Measurements from ENCODE around the gene KPNA3. TPM values are rescaled to one million over a fixed set of nuclear protein-coding genes. Genes with fewer than 3 reads are reported as not detected.

The KPNA3 gene, protein sequence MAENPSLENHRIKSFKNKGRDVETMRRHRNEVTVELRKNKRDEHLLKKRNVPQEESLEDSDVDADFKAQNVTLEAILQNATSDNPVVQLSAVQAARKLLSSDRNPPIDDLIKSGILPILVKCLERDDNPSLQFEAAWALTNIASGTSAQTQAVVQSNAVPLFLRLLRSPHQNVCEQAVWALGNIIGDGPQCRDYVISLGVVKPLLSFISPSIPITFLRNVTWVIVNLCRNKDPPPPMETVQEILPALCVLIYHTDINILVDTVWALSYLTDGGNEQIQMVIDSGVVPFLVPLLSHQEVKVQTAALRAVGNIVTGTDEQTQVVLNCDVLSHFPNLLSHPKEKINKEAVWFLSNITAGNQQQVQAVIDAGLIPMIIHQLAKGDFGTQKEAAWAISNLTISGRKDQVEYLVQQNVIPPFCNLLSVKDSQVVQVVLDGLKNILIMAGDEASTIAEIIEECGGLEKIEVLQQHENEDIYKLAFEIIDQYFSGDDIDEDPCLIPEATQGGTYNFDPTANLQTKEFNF
- 10 to 100 TPM; 20.2 to 22.0 TPM for total RNA-seq
- 10 to 100 TPM; 10.9 to 12.9 TPM for polyA plus RNA-seq

DNA sequence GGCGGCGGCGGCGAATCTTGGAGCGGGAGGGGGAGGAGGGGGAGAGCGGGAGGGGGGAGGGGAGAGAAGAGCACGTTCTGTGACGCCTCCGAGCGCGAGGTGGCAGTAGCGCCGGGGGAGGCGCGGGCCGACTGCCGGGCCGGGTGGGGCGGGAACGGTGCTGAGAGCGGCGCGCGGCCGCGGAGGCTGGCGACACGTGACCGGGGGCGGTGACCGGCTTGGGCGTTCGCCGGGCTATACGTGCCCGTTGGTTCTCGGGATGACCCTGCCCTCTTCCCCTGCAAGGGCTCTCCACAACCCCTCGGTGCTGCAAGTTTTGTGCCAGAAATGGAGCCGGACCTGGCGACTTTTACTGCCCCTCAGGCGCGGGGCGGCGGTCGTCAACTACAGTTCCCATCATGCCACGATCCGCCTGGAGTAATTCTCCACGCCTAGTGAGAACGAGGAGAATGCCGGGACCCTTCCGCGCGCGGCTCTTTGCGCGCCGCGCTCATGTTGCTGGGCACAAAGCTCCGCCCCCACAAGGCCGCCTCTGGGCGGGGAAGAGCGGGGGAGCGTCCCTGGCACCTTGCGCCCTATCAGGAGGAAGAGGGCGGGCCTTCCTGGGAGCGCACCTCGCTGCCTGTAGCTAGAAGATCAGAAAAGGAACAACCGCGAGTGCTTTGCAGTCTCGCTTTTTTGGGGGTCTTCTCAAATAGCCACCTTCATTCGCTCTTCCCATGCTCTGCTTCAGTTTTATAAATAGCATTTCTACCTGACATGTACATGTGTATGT lies at the start of gene KPNA3:
TSS of gene KPNA3 (minus strand) at position 133 of the 775 bp plus-strand sequence. CDS start 176 bp downstream, outside the sequence.
- H3K27me3 ChIP-seq (ENCODE audit: control insufficient read depth in 4 of 4, insufficient read depth in 4 of 4, low read length in 3 of 4): no peaks in the 10 kb centered on the region
- peak within 1 kb of the TSS; percentile 69 to 95 for H3K9ac ChIP-seq (ENCODE audit: low read depth in 1 of 2, low read length in 2 of 2)
- TF ChIP-seq EGR1 (IDR thresholded peaks at IDR 0.05; ENCODE audit: low read depth in 2 of 2) (peak; percentile 68 to 84), HNF4G (IDR thresholded peaks at IDR 0.05) (no peak), TAF1 (conservative IDR thresholded peaks at IDR 0.05) (peak; percentile 76), JUND (IDR thresholded peaks at IDR 0.05) (peak in 1 of 2 donors; percentile 13), SP1 (IDR thresholded peaks at IDR 0.05) (peak; percentile 90), HNF4A (conservative IDR thresholded peaks at IDR 0.05) (peak in 1 of 2 donors; percentile 31), YY1 (IDR thresholded peaks at IDR 0.05) (peak; percentile 94), GABPA (IDR thresholded peaks at IDR 0.05 in 1 of 2, conservative IDR thresholded peaks at IDR 0.05 in 1 of 2) (peak in 1 of 2 donors; percentile 51), FOXA2 (IDR thresholded peaks at IDR 0.05) (no peak), RAD21 (IDR thresholded peaks at IDR 0.05) (peak; percentile 56 to 66), NR2F2 (IDR thresholded peaks at IDR 0.05) (no peak), RXRA (IDR thresholded peaks at IDR 0.05) (peak in 1 of 2 donors; percentile 58), FOXA1 (IDR thresholded peaks at IDR 0.05) (no peak)
- TF ChIP-seq, protein P1, sequence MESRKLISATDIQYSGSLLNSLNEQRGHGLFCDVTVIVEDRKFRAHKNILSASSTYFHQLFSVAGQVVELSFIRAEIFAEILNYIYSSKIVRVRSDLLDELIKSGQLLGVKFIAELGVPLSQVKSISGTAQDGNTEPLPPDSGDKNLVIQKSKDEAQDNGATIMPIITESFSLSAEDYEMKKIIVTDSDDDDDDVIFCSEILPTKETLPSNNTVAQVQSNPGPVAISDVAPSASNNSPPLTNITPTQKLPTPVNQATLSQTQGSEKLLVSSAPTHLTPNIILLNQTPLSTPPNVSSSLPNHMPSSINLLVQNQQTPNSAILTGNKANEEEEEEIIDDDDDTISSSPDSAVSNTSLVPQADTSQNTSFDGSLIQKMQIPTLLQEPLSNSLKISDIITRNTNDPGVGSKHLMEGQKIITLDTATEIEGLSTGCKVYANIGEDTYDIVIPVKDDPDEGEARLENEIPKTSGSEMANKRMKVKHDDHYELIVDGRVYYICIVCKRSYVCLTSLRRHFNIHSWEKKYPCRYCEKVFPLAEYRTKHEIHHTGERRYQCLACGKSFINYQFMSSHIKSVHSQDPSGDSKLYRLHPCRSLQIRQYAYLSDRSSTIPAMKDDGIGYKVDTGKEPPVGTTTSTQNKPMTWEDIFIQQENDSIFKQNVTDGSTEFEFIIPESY (IDR thresholded peaks at IDR 0.05): peak; percentile 49
- TF ChIP-seq, protein P2, sequence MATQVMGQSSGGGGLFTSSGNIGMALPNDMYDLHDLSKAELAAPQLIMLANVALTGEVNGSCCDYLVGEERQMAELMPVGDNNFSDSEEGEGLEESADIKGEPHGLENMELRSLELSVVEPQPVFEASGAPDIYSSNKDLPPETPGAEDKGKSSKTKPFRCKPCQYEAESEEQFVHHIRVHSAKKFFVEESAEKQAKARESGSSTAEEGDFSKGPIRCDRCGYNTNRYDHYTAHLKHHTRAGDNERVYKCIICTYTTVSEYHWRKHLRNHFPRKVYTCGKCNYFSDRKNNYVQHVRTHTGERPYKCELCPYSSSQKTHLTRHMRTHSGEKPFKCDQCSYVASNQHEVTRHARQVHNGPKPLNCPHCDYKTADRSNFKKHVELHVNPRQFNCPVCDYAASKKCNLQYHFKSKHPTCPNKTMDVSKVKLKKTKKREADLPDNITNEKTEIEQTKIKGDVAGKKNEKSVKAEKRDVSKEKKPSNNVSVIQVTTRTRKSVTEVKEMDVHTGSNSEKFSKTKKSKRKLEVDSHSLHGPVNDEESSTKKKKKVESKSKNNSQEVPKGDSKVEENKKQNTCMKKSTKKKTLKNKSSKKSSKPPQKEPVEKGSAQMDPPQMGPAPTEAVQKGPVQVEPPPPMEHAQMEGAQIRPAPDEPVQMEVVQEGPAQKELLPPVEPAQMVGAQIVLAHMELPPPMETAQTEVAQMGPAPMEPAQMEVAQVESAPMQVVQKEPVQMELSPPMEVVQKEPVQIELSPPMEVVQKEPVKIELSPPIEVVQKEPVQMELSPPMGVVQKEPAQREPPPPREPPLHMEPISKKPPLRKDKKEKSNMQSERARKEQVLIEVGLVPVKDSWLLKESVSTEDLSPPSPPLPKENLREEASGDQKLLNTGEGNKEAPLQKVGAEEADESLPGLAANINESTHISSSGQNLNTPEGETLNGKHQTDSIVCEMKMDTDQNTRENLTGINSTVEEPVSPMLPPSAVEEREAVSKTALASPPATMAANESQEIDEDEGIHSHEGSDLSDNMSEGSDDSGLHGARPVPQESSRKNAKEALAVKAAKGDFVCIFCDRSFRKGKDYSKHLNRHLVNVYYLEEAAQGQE (IDR thresholded peaks at IDR 0.05): peak; percentile 75
- TF ChIP-seq, protein P3, sequence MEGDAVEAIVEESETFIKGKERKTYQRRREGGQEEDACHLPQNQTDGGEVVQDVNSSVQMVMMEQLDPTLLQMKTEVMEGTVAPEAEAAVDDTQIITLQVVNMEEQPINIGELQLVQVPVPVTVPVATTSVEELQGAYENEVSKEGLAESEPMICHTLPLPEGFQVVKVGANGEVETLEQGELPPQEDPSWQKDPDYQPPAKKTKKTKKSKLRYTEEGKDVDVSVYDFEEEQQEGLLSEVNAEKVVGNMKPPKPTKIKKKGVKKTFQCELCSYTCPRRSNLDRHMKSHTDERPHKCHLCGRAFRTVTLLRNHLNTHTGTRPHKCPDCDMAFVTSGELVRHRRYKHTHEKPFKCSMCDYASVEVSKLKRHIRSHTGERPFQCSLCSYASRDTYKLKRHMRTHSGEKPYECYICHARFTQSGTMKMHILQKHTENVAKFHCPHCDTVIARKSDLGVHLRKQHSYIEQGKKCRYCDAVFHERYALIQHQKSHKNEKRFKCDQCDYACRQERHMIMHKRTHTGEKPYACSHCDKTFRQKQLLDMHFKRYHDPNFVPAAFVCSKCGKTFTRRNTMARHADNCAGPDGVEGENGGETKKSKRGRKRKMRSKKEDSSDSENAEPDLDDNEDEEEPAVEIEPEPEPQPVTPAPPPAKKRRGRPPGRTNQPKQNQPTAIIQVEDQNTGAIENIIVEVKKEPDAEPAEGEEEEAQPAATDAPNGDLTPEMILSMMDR (IDR thresholded peaks at IDR 0.05; ENCODE audit: low read depth, low read length, missing input control): peak; percentile 7
- TF ChIP-seq, protein P4, sequence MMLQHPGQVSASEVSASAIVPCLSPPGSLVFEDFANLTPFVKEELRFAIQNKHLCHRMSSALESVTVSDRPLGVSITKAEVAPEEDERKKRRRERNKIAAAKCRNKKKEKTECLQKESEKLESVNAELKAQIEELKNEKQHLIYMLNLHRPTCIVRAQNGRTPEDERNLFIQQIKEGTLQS (IDR thresholded peaks at IDR 0.05): no peak
- TF ChIP-seq, protein P5, sequence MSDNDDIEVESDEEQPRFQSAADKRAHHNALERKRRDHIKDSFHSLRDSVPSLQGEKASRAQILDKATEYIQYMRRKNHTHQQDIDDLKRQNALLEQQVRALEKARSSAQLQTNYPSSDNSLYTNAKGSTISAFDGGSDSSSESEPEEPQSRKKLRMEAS (IDR thresholded peaks at IDR 0.05): peak; percentile 80
- peak within 1 kb of the TSS; percentile 94 to 99 (median 94) for H3K4me3 ChIP-seq (ENCODE audit: low read depth in 1 of 3, low read length in 3 of 3)
- no peaks in the 10 kb centered on the region for H3K36me3 ChIP-seq (ENCODE audit: control insufficient read depth in 4 of 4, insufficient read depth in 3 of 4, low read depth in 1 of 4, low read length in 3 of 4)
- WGBS: under 1% methylated on average over 71 of the region's 71 CpGs
- H3K9me3 ChIP-seq (ENCODE audit: control insufficient read depth in 4 of 4, low read length in 3 of 4): no peaks in the 10 kb centered on the region
- H3K27ac ChIP-seq (ENCODE audit: low read depth in 1 of 2, low read length in 2 of 2): peak within 1 kb of the TSS; percentile 97 to 98
- DNase-seq (ENCODE audit: low spot score): peak; percentile 91
- H3K4me1 ChIP-seq (ENCODE audit: control insufficient read depth in 4 of 4, insufficient read depth in 4 of 4, low read length in 3 of 4): peaks cover 5 to 15% (median 8%) of the 10 kb centered on the region in 4 donors

Data from liver (tissue), 9 donors.